Measurements from ENCODE around the gene VASP.
A peak's percentile ranks its signal among the peaks of the same experiment; 100 is the strongest.

Gene VASP

DNA sequence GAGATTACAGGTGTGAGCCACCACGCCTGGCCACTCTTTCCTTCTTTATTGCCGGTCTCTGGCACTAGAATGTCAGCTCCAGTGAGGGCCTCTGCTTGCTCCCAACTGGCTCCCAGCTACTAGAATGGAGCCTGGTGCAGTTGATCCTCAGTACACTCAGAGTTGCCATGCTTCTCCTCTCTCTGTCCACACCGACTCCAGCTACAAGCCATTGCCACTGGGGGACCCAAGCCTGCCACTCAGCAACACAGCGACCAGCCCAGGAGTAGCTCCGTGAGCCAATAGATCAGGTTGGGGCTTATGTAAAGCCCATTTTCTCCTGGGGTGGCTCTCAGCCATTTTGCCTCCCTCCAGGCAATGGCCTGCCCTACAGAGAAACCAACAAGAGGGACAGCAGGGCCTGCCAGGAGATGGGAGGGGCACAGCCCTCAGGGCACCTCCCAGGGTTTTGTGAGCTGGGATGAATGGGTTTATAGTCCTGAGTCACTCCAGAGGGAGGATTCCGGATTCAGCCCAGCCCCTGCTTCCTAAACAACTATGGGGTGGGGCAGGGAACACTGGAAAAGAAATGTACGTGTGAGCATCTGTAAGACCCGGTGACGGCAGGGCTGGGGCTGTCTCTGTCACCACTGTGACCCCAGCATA lies 40.8 kb downstream of the VASP start:
- Histone ChIP-seq H3K9me3 (ENCODE audit: severe bottlenecking) (no peaks in the 10 kb centered on the region), H3K27ac (no peak overlapping the region), H3K4me3 (ENCODE audit: low read depth, low read length) (no peak overlapping the region), H3K36me3 (peaks cover 3% of the 10 kb centered on the region), H3K27me3 (ENCODE audit: insufficient read depth, low read depth, severe bottlenecking) (no peaks in the 10 kb centered on the region)
- DNase-seq = no peak
- TF ChIP-seq, protein P1, sequence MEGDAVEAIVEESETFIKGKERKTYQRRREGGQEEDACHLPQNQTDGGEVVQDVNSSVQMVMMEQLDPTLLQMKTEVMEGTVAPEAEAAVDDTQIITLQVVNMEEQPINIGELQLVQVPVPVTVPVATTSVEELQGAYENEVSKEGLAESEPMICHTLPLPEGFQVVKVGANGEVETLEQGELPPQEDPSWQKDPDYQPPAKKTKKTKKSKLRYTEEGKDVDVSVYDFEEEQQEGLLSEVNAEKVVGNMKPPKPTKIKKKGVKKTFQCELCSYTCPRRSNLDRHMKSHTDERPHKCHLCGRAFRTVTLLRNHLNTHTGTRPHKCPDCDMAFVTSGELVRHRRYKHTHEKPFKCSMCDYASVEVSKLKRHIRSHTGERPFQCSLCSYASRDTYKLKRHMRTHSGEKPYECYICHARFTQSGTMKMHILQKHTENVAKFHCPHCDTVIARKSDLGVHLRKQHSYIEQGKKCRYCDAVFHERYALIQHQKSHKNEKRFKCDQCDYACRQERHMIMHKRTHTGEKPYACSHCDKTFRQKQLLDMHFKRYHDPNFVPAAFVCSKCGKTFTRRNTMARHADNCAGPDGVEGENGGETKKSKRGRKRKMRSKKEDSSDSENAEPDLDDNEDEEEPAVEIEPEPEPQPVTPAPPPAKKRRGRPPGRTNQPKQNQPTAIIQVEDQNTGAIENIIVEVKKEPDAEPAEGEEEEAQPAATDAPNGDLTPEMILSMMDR (IDR thresholded peaks at IDR 0.05; ENCODE audit: low read depth, low read length) = no peak

DNA sequence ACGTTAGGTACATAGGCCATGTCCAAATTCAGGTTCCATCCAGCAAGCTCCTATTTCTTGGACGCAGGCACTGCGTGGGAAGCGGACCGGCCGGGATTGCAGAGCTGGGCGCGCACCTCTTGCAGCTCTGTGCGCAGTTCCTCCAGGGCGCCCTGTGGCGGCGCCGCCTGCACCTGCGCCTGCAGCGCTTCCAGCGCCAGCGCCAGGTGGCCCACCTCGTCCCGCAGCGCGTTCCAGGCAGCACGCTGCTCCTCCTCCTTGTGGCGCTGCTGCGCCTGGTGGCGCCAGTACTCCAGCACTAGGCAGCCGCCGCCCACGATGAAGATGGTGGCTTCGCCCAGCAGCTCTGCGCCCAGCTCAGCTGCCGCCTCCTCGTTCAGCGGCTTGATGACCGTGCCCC lies 46.2 kb downstream of the VASP start:
- H3K27me3 ChIP-seq (ENCODE audit: insufficient read depth, low read depth, severe bottlenecking) = no peaks in the 10 kb centered on the region
- H3K9me3 ChIP-seq (ENCODE audit: severe bottlenecking) = no peaks in the 10 kb centered on the region
- no peak overlapping the region for H3K4me3 ChIP-seq (ENCODE audit: low read depth, low read length)
- H3K27ac ChIP-seq = no peak overlapping the region
- TF ChIP-seq, protein P1 (IDR thresholded peaks at IDR 0.05; ENCODE audit: low read depth, low read length) = no peak
- peaks cover 3% of the 10 kb centered on the region for H3K36me3 ChIP-seq
- no peak for DNase-seq

DNA sequence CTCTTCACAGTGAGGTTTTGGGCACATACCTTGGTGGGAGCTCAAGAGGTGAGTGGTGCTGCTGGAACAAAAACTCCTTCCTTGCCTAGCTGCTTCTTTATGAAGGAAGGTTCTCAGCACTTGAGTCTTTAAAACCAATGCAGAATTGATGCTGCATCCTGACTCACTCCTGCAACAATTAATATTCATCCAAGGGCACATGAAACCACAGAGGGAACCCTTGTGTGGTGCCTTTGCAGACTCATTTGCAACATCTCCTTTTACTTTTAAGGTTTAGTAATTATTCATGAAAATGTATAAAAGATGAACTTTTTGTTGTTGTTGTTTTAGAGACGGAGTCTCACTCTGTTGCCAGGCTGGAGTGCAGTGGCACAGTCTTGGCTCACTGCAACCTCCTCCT lies 47.2 kb downstream of the VASP start:
- Histone ChIP-seq H3K27me3 (ENCODE audit: insufficient read depth, low read depth, severe bottlenecking) (no peaks in the 10 kb centered on the region), H3K4me3 (ENCODE audit: low read depth, low read length) (no peak overlapping the region), H3K36me3 (peaks cover 3% of the 10 kb centered on the region), H3K9me3 (ENCODE audit: severe bottlenecking) (no peaks in the 10 kb centered on the region), H3K27ac (no peak overlapping the region)
- TF ChIP-seq, protein P1 (IDR thresholded peaks at IDR 0.05; ENCODE audit: low read depth, low read length) = no peak
- no peak for DNase-seq

DNA sequence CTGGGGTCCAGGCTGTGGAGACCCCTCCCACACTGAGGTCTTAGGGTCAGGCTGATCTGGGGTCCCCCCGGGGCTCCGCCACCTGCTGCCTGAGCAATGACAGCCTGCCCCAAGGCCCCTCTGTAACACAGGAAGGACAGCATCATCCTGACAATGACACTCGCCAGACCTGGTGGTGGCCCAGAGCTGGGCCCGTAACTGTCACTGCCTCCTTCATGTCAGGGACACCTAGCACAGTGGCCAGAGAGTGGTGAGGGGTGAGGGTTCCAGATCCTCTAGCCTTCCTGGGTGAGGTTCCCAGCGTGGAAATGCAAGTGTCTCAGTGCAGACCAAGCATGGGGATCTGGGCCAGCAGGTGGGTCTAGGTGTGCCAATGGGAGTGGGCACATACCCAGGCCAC lies 49.6 kb downstream of the VASP start:
- DNase-seq = no peak
- no peaks in the 10 kb centered on the region for H3K27me3 ChIP-seq (ENCODE audit: insufficient read depth, low read depth, severe bottlenecking)
- no peaks in the 10 kb centered on the region for H3K9me3 ChIP-seq (ENCODE audit: severe bottlenecking)
- no peak overlapping the region for H3K27ac ChIP-seq
- TF ChIP-seq, protein P1 (IDR thresholded peaks at IDR 0.05; ENCODE audit: low read depth, low read length) = no peak
- no peak overlapping the region for H3K4me3 ChIP-seq (ENCODE audit: low read depth, low read length)
- peaks cover 3% of the 10 kb centered on the region for H3K36me3 ChIP-seq

DNA sequence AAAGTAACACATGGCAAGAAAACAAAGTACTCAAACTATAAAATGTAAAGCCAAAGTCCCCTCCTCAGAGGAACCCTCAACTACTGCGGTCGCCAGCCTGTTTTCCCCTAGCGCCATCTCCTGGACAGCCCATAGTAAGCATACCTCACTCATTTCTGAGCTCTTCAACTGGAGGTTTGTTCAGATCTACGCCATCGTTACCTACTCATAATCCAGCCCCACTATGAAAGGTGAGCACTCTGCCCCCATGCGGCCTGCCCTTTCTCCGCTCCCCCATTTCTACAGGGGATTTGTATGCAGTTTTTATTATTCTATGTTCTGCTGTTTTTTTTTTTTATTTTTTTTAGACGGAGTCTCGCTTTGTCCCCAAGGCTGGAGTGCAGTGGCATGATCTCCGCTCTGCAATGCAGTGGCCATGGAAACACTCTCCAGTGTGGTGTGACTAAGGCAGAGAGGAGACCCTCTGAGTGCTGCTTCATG lies 51.2 kb downstream of the VASP start:
- Histone ChIP-seq H3K27ac (no peak overlapping the region), H3K27me3 (ENCODE audit: insufficient read depth, low read depth, severe bottlenecking) (no peaks in the 10 kb centered on the region), H3K9me3 (ENCODE audit: severe bottlenecking) (no peaks in the 10 kb centered on the region), H3K36me3 (no peaks in the 10 kb centered on the region), H3K4me3 (ENCODE audit: low read depth, low read length) (no peak overlapping the region)
- DNase-seq = peak; percentile 78
- TF ChIP-seq, protein P1 (IDR thresholded peaks at IDR 0.05; ENCODE audit: low read depth, low read length) = peak; percentile 80

DNA sequence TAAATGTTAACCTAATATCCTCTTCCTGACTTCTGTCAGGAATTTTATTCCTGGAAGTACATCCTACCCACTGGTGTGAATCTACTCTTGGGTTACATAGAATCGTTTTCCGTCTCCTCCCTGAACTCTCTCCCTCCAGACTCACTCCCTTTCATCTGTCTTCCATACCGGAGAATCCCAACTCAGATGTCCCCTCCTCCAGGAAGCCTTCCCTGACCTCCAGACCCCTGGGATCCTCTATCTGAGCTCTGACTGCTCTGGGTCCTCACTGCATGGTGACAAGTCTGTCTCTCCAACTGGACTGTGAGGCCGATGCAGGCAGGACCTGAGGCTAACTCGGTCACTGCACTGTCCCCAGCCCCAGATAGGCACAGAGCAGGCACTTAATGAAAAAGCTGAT lies 52.8 kb downstream of the VASP start:
- Histone ChIP-seq H3K27me3 (ENCODE audit: insufficient read depth, low read depth, severe bottlenecking) (no peaks in the 10 kb centered on the region), H3K4me3 (ENCODE audit: low read depth, low read length) (no peak overlapping the region), H3K36me3 (no peaks in the 10 kb centered on the region), H3K27ac (no peak overlapping the region), H3K9me3 (ENCODE audit: severe bottlenecking) (no peaks in the 10 kb centered on the region)
- no peak for DNase-seq
- TF ChIP-seq, protein P1 (IDR thresholded peaks at IDR 0.05; ENCODE audit: low read depth, low read length) = no peak

Measured in WERI-Rb-1 (cell line).